ENCODE measurements around the gene POP4.
A peak's percentile ranks its signal among the peaks of the same experiment; 100 is the strongest.
"Not testable (repeated sequence)": the region's sequence is repeated elsewhere in the genome, so short reads cannot be mapped to it uniquely, and the experiment has no call there.

The POP4 gene, protein sequence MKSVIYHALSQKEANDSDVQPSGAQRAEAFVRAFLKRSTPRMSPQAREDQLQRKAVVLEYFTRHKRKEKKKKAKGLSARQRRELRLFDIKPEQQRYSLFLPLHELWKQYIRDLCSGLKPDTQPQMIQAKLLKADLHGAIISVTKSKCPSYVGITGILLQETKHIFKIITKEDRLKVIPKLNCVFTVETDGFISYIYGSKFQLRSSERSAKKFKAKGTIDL

DNA sequence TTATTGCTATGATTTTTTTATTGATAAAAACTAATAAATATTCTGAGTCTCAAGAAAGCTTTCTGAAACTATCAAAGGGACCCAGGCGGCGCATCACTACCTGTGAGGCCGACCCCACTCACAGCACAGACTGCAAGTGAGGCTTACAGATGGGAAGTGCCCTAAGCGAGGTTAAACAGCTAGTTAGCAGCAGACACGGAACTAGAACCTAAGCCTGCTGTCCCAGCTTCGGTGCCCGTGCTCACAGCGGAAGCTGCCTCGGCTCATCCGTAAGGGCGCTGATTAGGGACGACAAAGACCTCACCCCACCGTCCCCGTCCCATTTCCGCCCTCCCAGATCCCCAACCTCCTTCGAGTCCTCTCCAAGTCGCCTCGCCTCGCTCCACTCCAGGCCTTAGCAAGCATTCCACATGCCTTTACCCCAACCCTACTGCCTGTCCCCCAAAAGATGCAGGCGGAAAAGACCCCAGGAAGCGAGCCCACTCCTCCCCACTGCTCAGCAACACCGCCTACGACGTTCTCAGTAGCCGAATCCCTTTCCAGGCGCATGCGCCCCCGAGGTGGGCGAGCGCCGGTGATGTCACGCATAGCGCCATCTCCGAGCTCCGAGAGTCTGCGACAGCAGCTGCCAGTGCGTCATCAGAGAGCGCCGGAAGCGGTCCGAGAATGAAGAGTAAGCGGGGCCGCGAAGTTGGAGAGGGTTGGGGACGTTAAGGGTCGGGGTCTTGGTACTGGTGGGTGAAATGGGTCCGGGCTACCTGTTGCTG lies at the start of gene POP4:
Gene POP4, plus strand, starts transcription at position 631 of the 767 bp plus-strand sequence. Its CDS starts 36 bp downstream, at position 667.
- DNase-seq: peak; percentile 96

DNA sequence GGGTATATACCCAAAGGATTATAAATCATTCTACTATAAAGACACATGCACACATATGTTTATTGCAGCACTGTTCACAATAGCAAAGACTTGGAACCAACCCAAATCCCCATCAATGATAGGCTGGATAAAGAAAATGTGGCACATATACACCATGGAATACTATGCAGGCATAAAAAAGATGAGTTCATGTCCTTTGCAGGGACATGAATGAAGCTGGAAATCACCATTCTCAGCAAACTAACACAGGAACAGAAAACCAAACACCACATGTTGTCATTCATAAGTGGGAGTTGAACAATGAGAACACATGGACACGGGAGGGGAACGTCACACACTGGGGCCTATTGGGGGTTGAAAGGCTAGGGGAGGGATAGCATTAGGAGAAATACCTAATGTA lies 47.0 kb upstream of the POP4 start:
- DNase-seq: not testable (repeated sequence)

DNA sequence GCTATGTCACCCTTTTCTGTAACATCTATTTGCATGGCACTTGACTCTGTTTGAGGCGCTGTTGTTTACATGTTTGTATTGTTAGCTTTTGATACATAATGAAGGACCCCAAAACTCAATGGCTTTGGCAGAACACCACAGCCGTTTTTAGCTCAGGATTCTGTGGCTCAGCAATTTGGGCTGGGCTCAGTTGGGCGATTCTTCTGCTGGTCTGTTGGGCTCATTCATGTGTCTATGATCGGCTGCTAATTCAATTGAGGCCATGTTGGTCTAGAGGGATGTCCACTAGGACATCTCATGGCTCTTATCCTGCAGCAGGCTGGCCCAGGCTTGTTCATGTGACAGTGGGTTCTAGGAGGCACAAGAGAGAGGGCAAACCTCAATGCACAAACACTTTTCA lies 46.3 kb upstream of the POP4 start:
- DNase-seq: no peak

DNA sequence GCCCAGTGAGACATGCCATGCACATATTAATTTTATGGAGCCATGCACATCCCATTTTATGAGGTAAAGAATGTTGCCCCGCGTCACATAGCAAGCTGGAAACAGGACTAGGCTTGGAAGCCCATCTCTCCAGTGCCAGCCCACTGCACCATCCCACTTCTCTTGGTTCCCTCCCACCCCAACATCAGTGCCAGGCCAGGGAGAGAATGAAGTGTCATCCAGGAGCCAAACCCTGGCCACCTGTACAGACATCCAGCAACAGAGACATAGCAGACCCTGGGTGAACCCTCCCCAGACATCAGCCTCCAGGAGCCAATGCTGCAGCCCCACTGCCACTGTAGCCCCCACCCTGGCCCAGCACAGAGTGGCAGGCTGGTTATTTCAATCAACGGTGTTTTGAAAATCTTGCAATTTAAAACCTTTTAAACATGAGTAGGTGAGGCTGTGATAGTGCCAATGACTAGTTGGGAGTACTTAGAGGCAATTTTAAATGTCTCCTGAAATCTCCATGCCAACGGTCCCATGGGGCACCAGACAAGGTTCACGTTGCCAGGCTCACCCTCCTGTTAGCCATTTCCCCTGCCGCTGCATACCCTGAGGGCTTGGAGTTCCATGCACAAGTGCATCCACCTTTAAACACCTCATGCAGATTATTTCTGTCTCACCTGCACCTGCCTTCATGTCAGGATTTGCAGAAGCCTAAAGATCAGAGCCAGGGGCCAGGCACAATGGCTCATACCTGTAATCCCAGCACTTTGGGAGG lies 45.6 kb upstream of the POP4 start:
- no peak for DNase-seq

DNA sequence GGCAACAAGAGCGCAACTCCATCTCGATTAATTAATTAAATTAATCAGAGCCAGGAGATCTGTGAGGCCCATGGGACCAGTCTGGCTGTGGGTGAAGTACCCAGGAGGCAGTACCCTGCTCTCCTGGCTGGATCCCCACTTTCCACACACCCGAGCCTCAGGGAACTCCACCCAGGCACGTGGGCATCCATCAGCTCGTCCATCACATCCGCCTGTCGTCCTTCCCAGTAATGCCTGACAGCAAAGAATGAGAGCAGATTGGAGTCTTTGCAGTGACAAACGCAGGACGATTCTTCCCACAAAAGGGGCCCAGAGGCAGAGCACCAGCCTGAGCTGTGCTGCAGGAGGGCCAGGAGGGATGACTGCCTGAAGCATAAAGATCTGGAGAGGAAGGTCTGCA lies 44.5 kb upstream of the POP4 start:
- DNase-seq: no peak

DNA sequence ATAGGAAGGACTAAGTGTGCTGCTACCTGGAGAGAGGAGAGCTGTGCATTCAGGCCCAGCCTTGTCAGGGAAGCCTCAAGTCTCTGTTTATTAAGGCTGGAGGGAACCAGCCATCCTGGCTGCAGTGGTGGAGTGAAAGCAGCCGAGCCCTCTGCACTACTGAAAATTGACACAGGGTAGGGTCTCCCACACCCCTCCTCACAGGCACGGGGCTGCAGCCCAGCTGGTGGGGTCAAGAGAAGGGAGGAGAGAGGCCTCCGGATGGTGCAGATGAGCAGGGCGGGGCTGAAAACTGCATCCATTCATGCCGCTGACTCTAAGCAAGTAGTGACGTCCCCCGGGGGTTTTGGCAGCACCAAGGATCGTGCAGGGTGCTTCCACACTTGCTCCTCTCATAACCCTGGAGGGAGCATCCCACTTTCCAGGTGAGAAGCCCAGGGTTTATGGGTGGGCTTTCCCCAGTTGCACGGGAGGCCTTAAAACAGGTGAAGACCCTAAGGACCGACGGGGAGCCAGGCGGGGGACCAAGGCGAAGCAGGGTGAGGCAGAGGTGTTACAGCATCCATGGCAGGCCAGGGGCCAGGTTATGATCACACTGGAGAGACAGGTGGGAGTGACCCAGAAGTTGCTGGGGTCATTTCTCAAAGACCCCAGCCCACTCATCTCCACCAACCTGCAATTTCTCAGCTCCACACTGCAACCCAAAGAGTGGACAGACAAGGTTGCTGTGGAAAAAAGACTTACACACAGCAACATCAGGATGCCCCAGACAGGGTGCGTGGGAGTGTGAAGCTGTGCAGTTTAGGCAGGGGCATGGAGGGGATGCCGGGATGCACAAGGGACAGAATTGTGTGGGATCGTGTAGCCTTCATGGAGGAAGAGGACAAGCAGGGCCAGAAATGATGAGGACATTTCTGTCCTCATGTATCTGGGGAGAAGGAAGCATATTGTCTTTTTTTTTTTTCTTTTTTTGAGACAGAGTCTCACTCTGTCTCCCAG lies 43.5 kb upstream of the POP4 start:
- DNase-seq: no peak

DNA sequence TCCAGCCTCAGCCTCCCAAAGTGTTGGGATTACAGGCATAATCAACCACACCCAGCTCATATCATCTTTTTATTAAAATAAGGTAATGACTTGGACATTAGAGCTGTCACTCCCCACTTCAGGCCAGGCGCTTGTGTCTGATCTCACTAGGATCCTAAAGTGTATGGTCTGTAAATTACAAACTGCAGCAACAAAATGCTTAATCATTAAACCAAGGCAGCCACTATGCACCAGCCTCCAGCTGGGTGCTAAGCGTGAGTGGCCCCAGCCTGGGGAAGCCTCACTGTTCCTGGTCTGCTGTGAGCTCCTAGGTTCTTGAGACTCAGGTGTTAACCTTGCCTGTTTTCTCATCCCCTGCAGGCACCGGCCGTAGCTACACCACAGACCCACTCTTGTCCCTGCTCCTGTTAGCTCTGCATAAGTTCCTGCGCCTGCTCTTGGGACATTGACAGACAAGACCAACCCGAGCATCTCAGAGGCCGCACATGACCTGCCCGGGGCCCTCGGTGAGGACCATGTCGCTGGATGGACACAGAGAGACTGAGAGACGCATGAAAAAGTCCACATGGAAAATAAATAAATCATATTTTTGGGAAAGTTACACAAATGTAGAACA lies 42.5 kb upstream of the POP4 start:
- DNase-seq: no peak

DNA sequence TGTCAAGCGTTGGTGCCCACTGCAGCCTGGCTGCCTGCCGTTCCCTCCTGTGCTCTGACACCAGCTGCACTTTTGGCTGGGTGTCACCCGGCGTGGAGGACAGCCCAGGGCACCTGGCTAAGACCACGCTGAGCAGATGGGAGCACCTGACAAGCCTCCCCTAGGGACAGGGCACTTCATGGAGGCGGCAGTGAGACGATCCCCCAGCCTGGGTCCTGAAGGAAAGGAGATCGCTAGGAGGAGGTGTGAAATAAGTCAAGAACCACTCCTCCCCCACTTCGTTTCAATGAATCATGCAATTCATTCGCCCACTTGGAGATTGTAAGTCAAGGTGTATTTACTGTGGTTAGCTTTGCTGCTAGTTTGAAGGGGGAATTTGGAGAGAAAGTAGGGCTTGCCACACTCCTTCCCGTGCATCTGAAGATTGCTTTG lies 41.5 kb upstream of the POP4 start:
- DNase-seq: no peak

DNA sequence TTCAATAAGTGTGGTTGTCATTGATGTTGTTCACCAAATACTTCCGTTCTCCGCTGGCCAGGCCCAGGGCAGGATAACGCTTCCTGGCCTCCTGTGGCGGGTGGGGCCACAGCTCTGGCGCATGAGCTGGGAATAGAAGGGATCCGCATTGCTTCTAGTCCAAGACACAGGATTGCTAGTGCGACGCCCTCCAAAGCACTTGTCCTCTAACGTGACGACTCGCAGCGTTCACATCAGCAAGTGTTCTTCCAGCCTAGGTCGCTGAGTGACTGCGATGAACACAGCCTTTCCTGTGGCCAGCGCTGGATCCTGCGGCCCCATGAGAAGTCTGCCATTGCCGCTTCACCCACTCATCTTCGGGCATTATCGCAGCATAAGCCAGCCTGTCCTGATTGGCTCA lies 40.9 kb upstream of the POP4 start:
- no peak for DNase-seq

DNA sequence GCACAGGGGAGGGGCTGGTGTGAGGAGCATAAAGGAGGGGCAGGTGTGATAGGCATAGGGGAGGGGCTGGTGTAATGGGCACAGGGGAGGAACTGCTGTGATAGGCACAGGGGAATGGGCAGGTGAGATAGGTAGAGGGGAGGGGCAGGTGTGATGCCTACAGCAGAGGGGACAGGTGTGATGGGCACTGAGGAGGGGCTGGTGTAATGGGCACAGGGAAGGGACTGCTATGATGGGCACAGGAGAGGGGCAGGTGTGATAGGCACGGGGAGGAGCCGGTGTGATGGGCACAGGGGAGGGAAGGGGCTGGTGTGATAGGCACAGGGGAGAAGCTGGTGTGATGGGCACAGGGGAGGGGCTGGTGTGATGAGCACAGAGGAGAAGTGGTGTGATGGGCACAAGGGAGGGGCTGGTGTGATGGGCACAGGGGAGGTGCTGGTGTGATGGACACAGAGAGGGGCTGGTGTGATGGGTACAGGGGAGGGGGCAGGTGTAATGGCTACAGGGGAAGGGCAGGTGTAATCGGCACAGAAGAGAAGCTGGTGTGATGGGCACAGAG lies 39.5 kb upstream of the POP4 start:
- DNase-seq: no peak

DNA sequence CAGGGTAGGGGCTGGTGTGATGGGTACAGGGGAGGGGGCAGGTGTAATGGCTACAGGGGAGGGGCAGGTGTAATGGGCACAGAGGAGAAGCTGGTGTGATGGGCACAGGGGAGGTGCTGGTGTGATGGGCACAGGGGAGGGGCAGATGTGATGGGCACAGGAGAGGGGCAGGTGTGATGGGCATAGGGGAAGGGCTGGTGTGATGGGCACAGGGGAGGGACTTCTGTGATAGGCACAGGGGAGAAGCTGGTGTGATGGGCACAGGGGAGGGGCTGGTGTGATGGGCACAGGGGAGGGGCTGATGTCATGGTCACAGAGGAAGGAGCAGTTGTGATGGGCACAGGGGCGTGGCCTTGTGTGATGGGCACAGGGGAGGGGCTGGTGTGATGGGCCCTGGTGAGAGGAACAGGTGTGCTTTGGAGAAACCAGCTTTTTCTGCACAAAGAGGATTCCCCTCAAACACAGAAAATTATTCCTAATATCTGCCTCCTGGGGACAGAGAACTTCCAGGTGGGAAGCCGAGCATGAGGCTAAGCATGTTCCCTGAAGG lies 38.6 kb upstream of the POP4 start:
- DNase-seq: no peak

DNA sequence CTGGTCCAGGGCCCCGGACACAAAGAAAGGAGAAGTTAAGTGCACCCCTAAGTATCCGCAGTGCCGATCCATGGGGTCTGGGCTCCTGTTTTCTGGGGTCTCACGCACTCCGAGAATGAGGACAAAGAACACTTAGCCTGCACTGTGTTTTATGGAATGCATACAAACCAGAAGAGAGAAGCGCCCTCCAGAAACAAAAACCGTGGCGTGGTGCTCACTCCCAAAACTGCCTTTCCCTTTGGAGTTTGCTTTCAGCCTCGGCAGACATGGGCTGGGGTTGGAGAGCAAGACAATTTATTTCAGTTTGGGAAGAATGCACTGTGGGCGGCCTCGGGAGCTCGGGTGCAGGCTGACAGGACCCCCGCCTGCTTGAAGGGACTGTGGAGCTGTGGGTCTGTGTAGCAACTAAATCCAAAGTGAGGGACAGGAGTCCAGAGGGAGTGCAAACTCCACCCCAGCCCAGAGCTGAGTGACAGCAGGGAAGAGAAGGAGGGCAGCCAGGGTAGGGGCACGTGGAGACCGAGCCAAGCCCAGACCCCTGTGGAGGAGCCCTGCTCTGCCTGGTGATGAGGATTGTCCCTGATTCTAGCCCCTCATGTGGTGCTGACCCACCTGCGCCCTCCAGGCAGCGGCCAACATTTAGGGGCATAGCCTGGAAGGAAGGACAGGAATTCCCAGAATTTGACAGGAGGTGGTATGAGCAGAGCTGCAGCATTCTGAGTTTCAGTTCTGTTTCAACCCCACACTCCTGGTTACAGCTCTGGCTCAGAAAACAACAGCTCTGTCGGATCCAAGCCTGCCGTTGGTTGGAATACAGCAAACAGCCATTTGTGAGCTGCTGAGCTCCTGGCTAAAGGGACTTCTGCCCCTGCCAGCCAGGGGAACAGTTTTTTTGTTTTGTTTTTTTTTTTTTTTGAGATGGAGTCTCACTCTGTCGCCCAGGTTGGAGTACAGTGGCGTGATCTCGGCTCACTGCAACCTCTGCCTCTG lies 37.8 kb upstream of the POP4 start:
- no peak for DNase-seq

DNA sequence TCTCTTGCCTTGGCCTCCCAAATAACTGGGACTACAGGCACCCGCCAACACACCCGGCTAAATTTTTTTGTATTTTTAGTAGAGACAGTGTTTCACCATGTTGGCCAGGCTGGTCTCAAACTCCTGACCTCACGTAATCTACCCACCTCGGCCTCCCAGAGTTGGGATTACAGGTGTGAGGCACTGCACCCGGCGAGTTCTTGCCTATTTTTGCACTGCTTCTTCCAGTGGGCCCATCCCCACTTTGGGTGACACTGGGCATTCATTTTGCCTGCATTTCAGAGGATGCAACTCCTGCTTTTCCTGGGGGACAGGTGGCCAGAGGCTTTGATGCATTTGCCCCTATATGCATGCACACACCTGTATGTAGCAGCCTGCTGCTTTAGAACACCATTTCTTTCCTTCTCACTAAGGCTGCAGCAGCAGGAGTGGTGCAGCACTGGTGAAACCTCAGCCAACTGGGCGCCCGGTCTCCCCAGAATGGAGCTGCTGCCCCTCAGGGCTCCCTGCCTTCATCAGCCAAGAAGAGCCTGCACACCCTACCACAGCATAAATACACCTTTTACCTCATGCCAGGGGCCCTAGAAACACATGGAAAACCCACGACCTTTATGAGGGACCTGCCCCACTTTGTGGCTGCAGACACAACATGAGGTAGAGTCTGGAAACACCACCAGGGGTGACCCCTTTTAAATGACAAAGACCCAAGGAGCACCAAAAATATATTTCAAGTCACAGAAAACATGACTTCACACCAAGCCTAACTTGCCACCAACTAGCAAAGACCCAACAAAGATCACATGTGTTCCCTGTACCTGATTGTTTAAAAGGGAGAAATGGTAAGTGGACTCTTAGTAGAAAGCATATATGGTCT lies 36.8 kb upstream of the POP4 start:
- no peak for DNase-seq

DNA sequence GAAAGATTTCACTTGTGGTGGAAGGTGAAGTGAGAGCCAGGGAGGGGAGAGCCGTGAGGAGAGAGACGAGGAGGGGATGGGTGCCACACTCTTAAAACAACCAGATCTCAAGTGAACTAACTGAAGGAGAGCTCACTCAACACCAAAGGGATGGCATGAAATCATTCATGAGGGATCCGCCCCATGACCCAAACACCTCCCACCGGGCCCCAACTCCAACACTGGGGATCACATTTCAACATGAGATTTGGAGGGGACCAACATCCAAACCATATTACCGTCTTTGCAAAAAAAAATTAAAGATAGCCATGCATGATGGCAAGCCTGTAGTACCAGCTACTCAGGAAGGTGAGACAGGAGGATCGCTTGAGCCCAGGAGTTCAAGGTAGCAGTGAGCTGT lies 34.9 kb upstream of the POP4 start:
- DNase-seq: no peak

DNA sequence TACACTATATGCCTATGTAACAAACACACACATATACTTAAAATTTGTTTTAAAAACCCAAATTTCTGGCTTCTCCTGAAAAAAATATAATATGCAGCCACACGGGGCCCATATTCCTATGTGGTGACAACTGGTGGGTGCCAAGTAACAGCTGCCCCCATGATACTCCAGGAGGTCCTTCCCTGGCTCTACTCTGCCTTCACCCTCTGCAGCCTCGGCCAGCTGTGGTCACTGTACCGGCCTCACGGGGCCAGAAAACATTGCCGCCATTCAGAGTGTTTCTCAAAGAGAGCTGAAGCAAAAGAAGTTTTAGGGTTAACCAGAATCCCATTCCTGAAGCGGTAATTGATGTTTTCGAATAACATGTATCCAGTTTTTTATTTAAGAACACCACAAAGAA lies 32.6 kb upstream of the POP4 start:
- no peak for DNase-seq

DNA sequence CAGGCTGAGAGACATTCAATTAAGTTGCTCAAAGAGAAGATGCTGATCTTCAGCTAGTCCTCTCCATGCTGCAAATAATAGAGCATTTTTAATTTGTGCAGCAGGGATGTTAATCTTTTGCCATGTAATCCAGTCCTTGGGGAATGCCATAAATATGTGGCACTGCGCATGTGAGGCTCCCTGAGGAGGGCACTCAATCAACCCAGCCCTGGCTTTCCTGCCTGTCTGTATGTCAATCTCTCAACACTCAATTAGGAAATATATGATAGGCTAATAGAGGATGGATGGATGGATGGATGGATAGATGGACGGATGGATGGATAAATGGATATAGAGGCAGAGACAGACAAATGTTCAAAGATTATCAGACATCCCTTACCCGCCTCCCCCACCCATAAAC lies 31.6 kb upstream of the POP4 start:
- DNase-seq: no peak

DNA sequence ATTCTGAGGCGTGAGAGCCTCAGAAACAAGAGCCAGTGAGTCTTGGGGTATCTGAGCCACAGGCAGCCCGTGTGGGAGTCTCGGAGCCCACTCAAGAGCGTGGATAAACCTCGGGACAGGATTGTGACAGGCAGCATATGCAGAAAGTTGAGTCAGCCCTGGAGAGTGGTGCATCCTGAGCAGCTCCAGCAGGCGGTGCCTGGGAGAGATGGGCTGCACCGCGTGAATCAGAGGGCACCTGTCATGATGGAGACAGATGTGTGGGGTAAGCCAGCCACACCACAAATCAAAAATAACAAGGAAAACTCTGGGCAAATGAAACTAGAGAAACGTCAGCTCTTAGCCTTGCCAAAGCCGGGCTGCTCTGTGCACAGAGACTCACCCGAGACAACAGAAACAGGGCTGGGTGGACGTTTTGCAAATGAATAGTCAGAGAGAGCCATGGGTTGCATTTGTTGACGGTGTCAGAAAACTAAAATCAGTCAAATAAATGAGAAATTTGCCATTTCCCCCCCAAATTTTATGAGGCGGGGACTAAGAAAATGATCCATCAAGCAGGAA lies 30.0 kb upstream of the POP4 start:
- no peak for DNase-seq

DNA sequence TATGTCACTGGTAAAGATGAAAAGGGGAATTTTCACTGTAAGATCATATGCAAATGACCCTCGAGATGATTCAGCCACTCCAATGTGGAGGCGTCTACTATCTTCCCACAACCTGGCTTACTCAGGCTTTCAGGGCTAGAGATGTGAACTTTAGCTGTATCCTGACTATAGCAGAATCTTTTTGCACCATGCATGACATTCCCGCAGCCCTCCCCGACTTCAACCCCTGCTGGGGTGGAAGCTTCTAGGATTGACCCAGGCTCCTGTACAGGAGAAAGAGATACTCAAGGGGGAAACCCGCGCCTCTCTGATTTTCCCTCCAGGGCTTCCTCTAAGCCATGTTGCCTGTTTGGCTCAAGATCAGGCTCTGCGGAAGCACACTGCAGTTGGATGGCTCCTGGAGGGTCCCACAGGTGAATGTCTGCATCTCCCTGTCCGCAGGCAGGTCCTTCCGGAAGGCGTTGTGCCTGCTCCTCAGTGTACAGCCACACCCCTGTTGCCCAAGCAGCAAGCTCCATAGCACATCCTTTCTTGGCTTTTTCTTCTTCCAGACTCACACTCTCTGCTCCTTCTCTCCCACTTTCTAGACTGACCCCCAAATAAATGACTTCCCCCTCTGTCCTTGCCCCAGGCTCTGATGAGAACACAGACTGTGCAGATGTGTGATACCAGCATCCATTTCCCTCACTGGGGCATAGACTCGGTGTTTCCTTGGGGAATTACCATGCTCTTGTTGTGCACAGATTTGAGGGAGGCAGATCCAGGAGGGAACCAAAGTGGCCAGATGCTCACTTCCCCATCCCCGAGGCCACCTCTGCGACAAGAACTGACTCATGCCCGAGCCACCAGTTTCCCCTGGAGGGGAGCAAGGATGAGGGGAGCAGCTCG lies 29.1 kb upstream of the POP4 start:
- DNase-seq: no peak

Measured in NCI-H774 (cell line).